ENCODE data around the gene DENND2D.

DENND2D gene

GRCh38 chr1:111139956-111140679 lies 60.3 kb downstream of the DENND2D start, which contains the start of the genes CEPT1 and DRAM2:
Gene CEPT1 (plus strand): TSS chr1:111140223. CDS start chr1:111147715, 7,492 bp downstream.
Gene DRAM2 (minus strand): TSS chr1:111140093. CDS start chr1:111131554, 8,539 bp downstream.
- DNase-seq (ENCODE audit: low spot score): peak; percentile 97
- peak; percentile 98 for FAIRE-seq

- peak; percentile 80 for DNase-seq (ENCODE audit: low spot score)
- peak; percentile 20 for FAIRE-seq
Observed at GRCh38 chr1:111139324-111139955, 61.0 kb downstream of the DENND2D start.
